ENCODE measurements around the gene BLVRB.

DNA sequence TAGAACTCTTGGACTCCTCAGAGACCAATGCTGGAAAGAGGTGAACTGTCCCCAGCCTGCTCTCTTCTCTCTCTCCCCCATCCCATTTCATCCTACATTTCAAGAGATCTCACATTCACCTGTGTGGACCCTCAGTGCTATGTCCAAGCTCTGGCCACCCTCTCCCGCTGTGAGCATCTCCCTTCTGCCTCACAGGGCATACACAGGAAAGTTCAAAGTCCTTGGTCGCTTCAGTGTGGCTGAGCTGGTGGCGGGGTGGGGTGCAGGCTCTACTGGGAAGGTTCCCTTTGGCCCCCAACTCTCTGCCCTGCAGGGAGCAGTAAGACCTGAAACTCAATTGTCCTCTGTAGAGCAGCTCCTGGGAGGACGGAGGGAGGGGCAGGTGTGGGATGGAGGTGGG, 28.2 kb upstream of the BLVRB start:
- no peak for TF ChIP-seq CREB1 (IDR thresholded peaks at IDR 0.05; ENCODE audit: low read depth)
- TF ChIP-seq EP300 (IDR thresholded peaks at IDR 0.05; ENCODE audit: borderline replicate concordance) = no peak
- no peak for TF ChIP-seq CEBPB (IDR thresholded peaks at IDR 0.05)
- TF ChIP-seq RAD21 (IDR thresholded peaks at IDR 0.05; ENCODE audit: low read depth) = no peak

Data from Ishikawa (cell line).